HCT116 (cell line): Measurements from ENCODE around the gene CGB5.

Experiments used
- JUND ChIP-seq: IDR thresholded peaks from 2 replicates; pipeline ENCODE4 v1.6.1; 2012
- MAX ChIP-seq: IDR thresholded peaks from 2 replicates; pipeline ENCODE4 v1.6.1; 2012
- POLR2A ChIP-seq: IDR thresholded peaks from 2 replicates; pipeline ENCODE4 v1.7.0; 2011; ENCODE audit warnings: borderline replicate concordance; ENCODE audit not compliant: insufficient read depth, insufficient read length; ENCODE audit errors: extremely low read depth
- POLR2AphosphoS5 ChIP-seq: IDR thresholded peaks from 2 replicates; pipeline ENCODE4 v1.6.1; 2011; ENCODE audit warnings: mild to moderate bottlenecking, low read depth, low read length, moderate library complexity
- TF ChIP-seq, protein P1 (sequence below), 3 experiments: fragments of 200-600 bp in 1 of 3; sonication (generic) in 1 of 3; IDR thresholded peaks in 2 of 3; conservative IDR thresholded peaks in 1 of 3; 2 replicates each; pipeline ENCODE4 v1.5.1; 2012 to 2017; ENCODE audit warnings: low read depth in 2 of 3, low read length in 2 of 3, antibody characterized with exemption in 1 of 3, borderline replicate concordance in 1 of 3, control low read depth in 1 of 3, mild to moderate bottlenecking in 1 of 3, mixed read lengths in 1 of 3, mixed run types in 1 of 3, moderate library complexity in 1 of 3; ENCODE audit not compliant: insufficient read depth in 1 of 3
- TF ChIP-seq, protein P2 (sequence below): IDR thresholded peaks from 2 replicates; pipeline ENCODE4 v1.6.1; 2012; ENCODE audit warnings: low read depth

DNA sequence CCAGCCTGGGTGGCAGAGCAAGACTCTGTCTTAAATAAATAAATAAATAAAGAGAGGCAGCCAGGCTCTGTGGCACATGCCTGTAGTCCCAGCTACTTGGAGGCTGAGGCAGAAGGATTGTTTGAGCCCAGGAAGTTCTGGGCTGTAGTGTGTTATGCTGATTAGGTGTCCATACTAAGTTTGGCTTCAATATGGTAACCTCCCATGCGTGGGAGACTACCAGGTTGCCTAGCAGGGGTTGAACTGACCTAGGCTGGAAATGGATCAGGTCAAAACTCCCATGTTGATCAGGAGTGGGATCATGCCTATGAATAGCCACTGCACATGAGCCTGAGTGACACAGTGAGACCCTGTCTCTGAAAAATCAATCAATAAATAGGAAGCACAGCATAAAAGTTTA lies 37.6 kb downstream of the CGB5 start:
- TF ChIP-seq POLR2A (no peak), JUND (no peak), POLR2AphosphoS5 (no peak), MAX (no peak)
- TF ChIP-seq, protein P1, sequence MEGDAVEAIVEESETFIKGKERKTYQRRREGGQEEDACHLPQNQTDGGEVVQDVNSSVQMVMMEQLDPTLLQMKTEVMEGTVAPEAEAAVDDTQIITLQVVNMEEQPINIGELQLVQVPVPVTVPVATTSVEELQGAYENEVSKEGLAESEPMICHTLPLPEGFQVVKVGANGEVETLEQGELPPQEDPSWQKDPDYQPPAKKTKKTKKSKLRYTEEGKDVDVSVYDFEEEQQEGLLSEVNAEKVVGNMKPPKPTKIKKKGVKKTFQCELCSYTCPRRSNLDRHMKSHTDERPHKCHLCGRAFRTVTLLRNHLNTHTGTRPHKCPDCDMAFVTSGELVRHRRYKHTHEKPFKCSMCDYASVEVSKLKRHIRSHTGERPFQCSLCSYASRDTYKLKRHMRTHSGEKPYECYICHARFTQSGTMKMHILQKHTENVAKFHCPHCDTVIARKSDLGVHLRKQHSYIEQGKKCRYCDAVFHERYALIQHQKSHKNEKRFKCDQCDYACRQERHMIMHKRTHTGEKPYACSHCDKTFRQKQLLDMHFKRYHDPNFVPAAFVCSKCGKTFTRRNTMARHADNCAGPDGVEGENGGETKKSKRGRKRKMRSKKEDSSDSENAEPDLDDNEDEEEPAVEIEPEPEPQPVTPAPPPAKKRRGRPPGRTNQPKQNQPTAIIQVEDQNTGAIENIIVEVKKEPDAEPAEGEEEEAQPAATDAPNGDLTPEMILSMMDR (IDR thresholded peaks at IDR 0.05 in 2 of 3, conservative IDR thresholded peaks at IDR 0.05 in 1 of 3; ENCODE audit: borderline replicate concordance in 1 of 3, insufficient read depth in 1 of 3, low read depth in 2 of 3, low read length in 2 of 3): no peak
- TF ChIP-seq, protein P2, sequence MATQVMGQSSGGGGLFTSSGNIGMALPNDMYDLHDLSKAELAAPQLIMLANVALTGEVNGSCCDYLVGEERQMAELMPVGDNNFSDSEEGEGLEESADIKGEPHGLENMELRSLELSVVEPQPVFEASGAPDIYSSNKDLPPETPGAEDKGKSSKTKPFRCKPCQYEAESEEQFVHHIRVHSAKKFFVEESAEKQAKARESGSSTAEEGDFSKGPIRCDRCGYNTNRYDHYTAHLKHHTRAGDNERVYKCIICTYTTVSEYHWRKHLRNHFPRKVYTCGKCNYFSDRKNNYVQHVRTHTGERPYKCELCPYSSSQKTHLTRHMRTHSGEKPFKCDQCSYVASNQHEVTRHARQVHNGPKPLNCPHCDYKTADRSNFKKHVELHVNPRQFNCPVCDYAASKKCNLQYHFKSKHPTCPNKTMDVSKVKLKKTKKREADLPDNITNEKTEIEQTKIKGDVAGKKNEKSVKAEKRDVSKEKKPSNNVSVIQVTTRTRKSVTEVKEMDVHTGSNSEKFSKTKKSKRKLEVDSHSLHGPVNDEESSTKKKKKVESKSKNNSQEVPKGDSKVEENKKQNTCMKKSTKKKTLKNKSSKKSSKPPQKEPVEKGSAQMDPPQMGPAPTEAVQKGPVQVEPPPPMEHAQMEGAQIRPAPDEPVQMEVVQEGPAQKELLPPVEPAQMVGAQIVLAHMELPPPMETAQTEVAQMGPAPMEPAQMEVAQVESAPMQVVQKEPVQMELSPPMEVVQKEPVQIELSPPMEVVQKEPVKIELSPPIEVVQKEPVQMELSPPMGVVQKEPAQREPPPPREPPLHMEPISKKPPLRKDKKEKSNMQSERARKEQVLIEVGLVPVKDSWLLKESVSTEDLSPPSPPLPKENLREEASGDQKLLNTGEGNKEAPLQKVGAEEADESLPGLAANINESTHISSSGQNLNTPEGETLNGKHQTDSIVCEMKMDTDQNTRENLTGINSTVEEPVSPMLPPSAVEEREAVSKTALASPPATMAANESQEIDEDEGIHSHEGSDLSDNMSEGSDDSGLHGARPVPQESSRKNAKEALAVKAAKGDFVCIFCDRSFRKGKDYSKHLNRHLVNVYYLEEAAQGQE: no peak
